Stimulated activated CD4-positive, alpha-beta T cell treated with anti-CD3 and anti-CD28 coated beads, TNF-alpha, amount 100 ng/mL, for 1 hour (primary cell): ENCODE measurements around the gene CHMP1A.
"Not testable (repeated sequence)": the region's sequence is repeated elsewhere in the genome, so short reads cannot be mapped to it uniquely, and the experiment has no call there.

Experiments used
- DNase-seq, 3 donors: peaks; one replicate each; pipeline ENCODE4 v3.0.0-alpha.2; 2020; ENCODE audit warnings: low read depth in 3 of 3, low spot score in 1 of 3

The CHMP1A gene

DNA sequence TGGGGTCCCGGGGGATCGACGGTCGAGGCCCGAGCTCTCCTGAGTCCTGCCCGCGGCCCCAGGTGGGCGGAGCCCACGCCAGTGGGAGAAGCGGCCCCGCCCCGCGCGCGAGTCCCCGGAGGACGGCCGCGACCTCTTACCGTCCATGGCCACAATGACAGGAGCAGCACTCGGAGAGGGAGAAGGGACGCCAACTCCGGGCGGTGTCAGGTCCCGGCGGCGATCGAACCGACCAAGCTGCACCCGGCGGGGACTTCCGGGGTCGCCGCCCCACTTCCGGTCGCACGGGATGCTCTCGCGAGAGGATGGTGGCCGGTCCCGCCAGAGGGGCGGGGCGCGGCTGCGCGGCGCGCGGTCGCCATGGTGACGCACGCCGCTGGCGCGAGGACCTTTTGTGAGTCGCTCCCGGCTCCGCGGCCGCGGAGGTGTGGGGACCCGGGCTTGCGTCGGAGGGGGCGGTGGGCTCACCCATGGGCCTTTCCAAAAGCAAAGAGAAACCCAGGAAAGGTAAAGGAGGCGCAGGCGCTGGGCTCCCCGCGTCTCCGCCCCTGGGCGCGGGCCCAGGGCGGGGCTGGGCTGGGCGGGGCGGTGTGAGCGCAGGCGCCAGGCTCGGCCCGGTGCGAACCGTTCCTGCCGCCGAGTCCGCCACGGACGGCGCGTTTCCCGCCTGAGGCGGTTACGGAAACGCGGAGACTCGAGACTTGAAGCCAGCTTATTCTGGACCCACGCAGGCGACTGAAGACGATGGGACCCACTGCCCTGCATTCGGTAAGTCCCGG lies at the start of gene CHMP1A, which contains the start of gene SPATA33:
TSS of gene CHMP1A (minus strand) at position 267 of the 779 bp plus-strand sequence. CDS start at position 147, 120 bp downstream.
TSS of gene SPATA33 (plus strand) at position 395 of the 779 bp plus-strand sequence. CDS start at position 471, 76 bp downstream.
- peak; percentile 74 to 91 (median 84) for DNase-seq

DNA sequence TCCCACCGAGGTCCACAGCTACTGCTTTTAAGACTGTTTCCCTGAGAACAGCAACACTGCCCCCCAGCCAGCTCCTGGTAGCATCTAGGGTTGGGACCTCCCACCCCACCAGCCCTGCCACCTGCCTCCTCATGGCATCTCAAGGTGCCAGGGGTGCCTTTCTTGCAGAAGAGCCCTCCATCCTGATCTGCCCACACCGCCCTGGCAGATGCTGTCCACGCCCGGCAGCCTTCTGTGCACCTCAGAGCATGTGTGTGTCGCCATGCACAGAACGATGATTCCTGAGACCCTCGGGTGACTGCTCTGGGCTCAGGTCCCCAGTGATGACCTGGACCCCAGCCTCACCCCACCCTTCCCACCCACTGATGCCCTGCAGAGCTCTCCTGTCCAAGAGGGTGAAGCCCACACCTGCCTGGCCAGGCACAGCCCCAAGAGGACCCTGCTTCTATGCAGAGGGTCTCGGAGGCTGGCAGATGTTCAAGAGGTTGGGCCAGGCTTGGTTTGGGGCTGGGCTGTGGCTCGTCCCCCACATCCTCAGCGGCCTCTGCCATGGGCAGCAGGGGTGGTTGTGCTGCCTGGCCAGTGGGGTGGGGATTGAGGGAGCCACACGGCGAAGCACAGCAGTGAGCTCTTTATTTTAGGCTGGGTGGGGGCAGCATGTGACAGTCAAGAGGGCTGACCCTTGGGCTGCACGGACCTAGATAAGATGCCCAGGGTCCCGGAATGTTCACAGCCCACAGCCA lies 49.2 kb upstream of the CHMP1A start:
- DNase-seq = no peak

- DNase-seq = no peak
Measured at GRCh38 chr16:89705006-89705405, 47.5 kb upstream of the CHMP1A start.

DNA sequence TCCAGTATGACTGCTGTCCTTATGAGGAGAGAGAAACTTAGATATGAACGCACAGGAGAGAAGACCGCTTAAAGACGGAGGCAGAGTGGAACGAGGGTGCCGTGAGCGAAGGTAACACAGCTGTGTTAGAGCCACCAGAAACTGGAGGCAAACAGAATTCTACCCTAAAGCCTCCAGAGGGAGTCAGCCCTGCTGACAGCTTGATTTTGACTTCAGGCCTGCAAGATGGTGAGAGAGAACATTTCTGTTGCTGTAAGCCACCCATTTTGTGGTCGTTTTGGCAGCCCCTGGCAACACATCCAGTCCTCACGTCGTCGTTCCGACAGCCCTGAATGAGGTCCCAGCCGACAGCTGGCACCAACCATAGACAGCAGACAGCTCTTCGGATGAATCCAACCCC lies 46.8 kb upstream of the CHMP1A start:
- DNase-seq = no peak

DNA sequence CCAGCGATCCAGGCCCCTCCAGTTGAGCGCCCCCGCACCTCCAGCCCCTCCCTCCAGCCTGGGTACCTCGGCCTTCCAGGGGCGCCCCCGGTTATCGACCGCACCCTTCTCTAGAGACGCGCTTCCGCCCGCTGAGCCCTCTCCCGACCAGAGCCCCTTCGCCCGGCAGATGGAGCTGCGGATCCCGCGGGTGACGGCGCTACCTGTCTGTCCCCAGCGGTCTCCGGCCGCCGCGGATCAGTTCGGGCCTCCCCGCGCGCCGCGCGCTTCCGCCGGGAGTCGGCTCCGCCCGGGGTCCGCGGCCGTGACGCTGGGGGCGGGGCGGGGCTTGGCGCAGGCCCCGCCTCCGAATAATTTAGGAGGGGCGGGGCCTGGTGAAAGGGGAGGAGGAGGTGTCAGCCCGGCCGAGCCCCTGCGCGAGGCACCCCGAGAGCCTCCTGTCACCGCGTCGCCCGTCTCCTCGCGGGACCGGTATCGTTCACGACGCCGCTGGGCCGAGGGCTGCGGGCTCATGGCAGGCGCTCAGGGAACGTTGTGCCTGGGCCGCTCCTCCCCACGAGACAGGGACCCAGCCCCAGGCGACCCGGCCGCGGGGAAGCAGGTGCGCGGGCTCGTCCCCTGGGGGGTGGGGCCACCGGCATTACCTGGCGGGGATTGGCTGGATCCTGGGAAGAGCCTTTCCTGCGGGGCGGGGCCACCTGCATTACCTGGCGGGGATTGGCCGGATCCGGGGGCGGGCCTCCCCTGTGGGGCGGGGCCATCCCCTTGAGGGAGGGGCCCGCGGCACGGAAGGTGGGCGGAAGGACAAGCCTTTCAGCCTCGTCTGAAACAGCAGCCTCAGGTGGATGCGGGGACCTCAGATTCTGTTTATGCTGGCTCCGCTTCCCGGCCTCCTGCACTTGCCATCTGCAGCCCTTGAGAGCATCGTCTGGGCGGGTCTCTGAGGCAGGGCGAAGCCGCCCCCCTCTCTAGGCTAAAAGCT lies 44.2 kb upstream of the CHMP1A start, which contains the start of gene SPATA2L:
TSS of gene SPATA2L (minus strand) at position 281 of the 982 bp plus-strand sequence. CDS start 473 bp downstream, outside the sequence.
- peak; percentile 95 to 97 (median 96) for DNase-seq

- no peak for DNase-seq
Measured at GRCh38 chr16:89700649-89701424, 43.3 kb upstream of the CHMP1A start.

DNA sequence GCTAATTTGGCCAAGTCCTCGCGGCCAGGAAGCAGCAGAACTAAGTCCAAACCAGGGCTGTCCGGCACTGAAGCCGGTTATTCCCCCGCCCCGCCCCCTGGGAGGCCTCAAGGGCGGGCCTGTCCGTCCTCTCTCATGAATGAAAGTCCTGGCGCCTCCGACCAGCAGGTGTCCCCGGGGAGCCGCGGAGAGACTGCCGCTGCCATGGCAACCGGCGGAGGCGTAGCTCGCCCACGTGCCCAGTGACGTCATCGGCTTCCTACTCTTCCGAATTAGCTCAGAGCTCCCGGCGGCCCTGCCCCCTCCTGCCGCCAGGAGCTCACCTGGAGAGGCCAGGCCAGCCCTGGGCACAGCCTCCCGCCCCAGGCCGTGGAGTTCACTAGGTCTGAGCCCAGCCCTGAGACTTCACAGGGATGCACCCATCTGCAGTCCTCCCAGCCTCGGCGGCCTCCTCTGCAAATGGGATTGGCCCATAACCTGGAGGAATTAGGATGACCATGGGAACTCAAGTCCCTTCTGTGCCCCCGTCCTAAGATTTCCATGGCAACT lies 42.7 kb upstream of the CHMP1A start:
- DNase-seq = peak; percentile 91 to 98 (median 92)

- not testable (repeated sequence) for DNase-seq
Measured at GRCh38 chr16:89699629-89700099, 42.2 kb upstream of the CHMP1A start.

DNA sequence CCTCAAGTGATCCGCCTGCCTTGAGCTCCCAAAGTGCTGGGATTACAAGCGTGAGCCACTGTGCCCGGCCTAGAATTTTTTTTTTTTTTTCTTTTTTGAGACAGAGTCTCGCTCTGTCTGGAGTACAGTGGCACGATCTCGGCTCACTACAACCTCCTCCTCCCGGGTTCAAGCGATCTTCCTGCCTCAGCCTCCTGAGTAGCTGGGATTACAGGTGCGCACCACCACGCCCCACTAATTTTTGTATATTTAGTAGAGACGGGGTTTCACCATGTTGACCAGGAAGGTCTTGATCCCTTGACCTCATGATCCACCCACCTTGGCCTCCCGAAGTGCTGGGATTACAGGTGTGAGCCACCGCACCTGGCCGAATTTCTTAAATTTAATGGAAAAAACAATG lies 41.2 kb upstream of the CHMP1A start:
- DNase-seq = not testable (repeated sequence)

GRCh38 chr16:89697616-89698331 lies 40.3 kb upstream of the CHMP1A start:
- DNase-seq = no peak

DNA sequence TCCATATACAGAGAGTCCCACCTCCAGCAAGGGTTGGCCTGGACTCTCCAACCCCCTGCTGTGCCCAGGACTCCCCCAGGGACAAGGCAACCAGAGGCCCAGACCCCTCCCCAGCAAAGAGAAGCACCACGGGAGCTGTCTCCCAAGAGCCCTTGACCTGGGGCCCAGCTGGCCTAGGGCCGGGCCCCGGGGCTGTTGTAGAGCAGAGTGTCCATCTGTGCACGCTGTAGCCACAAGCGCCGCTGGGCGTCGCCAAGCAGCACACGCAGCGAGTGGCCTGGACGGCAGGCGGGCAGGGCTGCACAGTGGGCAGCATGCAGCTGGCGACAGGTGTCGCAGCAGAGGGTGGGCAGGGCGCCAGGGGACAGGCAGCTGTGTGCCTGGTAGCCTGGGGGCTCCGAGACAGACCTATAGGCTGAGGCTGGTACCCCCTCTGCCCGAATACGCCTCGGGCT lies 39.7 kb upstream of the CHMP1A start:
- DNase-seq = no peak

DNA sequence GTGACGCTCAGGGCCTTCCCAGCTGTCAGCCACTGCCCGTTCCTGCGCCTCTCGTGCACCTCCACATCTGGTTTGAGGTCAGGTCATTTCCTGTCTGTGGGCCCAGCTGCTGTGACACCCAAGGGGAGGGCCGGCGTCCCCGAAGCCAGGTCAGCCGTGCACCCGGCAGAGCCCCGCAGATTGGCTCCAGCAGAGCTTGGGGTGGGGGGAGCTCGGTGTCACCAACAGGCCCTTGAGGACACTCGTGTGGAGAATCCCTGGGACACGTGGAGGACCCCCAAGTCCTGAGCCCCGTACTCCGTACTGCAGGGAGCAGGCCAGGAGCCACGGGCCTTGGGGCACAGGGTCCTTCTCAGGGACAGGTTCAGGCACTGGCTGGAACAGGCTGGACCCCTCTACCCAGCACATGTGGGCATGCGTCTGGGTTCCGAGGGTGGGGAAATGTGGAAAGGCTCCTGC lies 39.2 kb upstream of the CHMP1A start:
- no peak for DNase-seq

- no peak for DNase-seq
Measured at GRCh38 chr16:89695875-89696669, 38.6 kb upstream of the CHMP1A start.

GRCh38 chr16:89695086-89695874 lies 37.8 kb upstream of the CHMP1A start:
- no peak for DNase-seq

GRCh38 chr16:89694784-89695085 lies 37.2 kb upstream of the CHMP1A start:
- not testable (repeated sequence) for DNase-seq

DNA sequence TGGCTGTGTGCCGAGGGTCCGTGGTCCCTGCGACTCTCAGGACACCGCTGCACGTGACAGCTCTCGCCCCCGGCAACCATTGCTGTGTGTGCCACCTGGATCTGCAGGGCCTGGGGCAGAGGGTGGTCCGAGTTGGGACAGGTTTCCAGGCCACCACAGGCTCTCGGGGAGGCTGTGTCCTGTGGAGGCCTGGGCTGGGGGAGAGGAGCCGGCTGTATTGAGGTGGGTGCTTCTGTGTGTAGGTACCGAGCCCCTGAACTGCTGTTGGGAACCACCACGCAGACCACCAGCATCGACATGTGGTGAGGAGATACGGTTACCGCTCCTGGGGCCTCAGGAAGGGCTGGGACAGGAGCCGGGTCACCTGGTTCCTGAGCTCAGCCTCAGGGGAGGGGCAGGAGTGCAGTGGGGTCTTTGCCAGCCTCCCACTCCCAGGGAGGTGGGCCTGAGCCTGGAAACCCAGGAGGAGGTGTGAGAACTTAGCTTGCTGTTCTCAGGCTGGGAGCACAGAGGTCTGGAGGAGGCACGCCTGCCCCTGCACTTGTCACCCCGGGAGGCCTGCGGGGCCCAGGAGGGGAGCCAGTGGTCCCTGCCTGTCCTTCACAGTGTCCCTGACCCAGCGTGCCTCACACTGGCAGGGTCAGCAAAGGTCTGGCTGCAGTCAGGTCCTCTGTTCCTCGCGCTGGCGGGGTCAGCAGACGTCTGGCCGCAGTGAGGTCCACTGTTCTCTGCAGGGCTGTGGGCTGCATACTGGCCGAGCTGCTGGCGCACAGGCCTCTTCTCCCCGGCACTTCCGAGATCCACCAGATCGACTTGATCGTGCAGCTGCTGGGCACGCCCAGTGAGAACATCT lies 36.6 kb upstream of the CHMP1A start:
- no peak for DNase-seq
